Ishikawa (cell line): ENCODE measurements around the gene EPPIN.

Source experiments
- CEBPB ChIP-seq: IDR thresholded peaks from 2 replicates; pipeline ENCODE4 v1.6.1; 2012
- CREB1 ChIP-seq: IDR thresholded peaks from 2 replicates; pipeline ENCODE4 v1.6.1; 2012; ENCODE audit warnings: low read depth
- EGR1 ChIP-seq: IDR thresholded peaks from 2 replicates; pipeline ENCODE4 v1.6.1; 2012
- EP300 ChIP-seq: IDR thresholded peaks from 2 replicates; pipeline ENCODE4 v1.6.1; 2012; ENCODE audit warnings: borderline replicate concordance
- FOXM1 ChIP-seq: IDR thresholded peaks from 2 replicates; pipeline ENCODE4 v1.6.1; 2012; ENCODE audit warnings: low read depth, borderline replicate concordance
- NFIC ChIP-seq: IDR thresholded peaks from 2 replicates; pipeline ENCODE4 v1.6.1; 2012
- RAD21 ChIP-seq: IDR thresholded peaks from 2 replicates; pipeline ENCODE4 v1.6.1; 2012; ENCODE audit warnings: low read depth
- TAF1 ChIP-seq: IDR thresholded peaks from 2 replicates; pipeline ENCODE4 v1.6.1; 2012; ENCODE audit warnings: low read depth, mild to moderate bottlenecking
- TCF12 ChIP-seq: IDR thresholded peaks from 2 replicates; pipeline ENCODE4 v1.6.1; 2012; ENCODE audit warnings: low read depth
- TEAD4 ChIP-seq: IDR thresholded peaks from 2 replicates; pipeline ENCODE4 v1.6.1; 2012
- YY1 ChIP-seq: IDR thresholded peaks from 2 replicates; pipeline ENCODE4 v1.6.1; 2012; ENCODE audit warnings: low read depth
- ZBTB7A ChIP-seq: IDR thresholded peaks from 2 replicates; pipeline ENCODE4 v1.6.1; 2012; ENCODE audit warnings: low read depth
- TF ChIP-seq, protein P1 (sequence below): IDR thresholded peaks from 2 replicates; pipeline ENCODE4 v1.6.1; 2012
- TF ChIP-seq, protein P2 (sequence below): IDR thresholded peaks from 2 replicates; pipeline ENCODE4 v1.6.1; 2012
- TF ChIP-seq, protein P3 (sequence below): IDR thresholded peaks from 2 replicates; pipeline ENCODE4 v1.6.1; 2012; ENCODE audit warnings: low read depth, mild to moderate bottlenecking

EPPIN gene

DNA sequence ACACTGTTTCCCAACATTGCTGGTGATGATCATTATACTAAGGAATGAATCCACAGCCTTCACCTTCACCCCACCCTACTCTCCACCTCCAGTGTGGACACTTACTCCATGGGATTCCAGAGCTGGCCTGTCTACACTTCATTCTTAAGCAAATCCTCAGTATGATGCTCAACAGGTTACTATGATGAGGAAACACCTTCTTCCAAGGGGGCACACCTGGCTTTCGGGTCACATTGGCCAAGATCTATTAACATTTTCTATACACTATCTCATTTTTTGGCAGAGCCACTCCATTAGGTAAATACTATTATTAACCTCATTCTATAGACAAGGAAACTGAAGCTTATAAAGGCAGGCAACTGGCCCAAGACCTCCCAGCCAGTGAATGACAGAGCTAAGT is 8.0 kb upstream of the EPPIN start:
- TF ChIP-seq, protein P1, sequence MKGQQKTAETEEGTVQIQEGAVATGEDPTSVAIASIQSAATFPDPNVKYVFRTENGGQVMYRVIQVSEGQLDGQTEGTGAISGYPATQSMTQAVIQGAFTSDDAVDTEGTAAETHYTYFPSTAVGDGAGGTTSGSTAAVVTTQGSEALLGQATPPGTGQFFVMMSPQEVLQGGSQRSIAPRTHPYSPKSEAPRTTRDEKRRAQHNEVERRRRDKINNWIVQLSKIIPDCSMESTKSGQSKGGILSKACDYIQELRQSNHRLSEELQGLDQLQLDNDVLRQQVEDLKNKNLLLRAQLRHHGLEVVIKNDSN = no peak
- TF ChIP-seq CREB1 (no peak), EGR1 (no peak), TAF1 (no peak), RAD21 (no peak), NFIC (no peak), TCF12 (no peak)
- TF ChIP-seq, protein P2, sequence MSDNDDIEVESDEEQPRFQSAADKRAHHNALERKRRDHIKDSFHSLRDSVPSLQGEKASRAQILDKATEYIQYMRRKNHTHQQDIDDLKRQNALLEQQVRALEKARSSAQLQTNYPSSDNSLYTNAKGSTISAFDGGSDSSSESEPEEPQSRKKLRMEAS = no peak

DNA sequence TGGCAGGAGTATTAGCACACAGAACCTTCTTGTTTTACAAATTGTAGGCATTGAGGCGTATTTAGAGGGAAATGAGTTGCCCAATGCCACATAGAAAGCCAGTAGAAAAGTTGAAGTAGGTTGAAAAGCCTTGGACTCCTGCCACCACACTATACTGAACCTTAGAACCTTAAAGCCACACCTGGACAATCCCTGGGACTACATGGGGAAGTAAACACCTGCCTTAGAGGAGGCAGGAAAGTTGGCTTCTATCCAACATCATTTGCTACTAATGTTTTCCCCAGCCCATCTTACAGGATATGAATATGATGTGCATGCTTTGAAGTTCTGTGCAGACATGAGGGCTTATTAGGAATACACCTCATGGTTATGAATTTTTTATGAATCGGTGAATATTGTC is 5.3 kb upstream of the EPPIN start:
- TF ChIP-seq, protein P3, sequence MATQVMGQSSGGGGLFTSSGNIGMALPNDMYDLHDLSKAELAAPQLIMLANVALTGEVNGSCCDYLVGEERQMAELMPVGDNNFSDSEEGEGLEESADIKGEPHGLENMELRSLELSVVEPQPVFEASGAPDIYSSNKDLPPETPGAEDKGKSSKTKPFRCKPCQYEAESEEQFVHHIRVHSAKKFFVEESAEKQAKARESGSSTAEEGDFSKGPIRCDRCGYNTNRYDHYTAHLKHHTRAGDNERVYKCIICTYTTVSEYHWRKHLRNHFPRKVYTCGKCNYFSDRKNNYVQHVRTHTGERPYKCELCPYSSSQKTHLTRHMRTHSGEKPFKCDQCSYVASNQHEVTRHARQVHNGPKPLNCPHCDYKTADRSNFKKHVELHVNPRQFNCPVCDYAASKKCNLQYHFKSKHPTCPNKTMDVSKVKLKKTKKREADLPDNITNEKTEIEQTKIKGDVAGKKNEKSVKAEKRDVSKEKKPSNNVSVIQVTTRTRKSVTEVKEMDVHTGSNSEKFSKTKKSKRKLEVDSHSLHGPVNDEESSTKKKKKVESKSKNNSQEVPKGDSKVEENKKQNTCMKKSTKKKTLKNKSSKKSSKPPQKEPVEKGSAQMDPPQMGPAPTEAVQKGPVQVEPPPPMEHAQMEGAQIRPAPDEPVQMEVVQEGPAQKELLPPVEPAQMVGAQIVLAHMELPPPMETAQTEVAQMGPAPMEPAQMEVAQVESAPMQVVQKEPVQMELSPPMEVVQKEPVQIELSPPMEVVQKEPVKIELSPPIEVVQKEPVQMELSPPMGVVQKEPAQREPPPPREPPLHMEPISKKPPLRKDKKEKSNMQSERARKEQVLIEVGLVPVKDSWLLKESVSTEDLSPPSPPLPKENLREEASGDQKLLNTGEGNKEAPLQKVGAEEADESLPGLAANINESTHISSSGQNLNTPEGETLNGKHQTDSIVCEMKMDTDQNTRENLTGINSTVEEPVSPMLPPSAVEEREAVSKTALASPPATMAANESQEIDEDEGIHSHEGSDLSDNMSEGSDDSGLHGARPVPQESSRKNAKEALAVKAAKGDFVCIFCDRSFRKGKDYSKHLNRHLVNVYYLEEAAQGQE = no peak

DNA sequence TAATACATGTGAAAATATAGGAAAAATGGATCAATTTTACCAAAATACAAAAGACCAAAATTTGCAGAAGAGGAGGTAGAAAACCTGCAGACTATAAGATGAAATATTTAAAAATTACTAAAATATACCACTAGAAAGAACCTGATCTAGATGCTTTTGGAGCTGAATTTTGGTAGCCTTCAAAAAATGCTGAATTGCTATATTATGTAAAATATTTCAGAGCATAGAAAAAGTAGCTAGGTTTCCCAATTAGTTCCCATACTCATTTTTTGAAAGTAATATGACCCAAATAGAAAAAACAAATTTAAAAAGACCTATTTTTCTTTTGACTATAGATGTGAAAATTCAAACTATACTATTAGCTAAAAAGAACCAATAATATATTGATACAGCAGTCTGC is 3.6 kb upstream of the EPPIN start:
- no peak for TF ChIP-seq EP300
- TF ChIP-seq, protein P2 = no peak
- TF ChIP-seq CEBPB = no peak
- TF ChIP-seq FOXM1 = no peak
- no peak for TF ChIP-seq TAF1
- no peak for TF ChIP-seq RAD21
- no peak for TF ChIP-seq TCF12
- TF ChIP-seq TEAD4 = no peak
- no peak for TF ChIP-seq ZBTB7A
- TF ChIP-seq, protein P3 = no peak
- TF ChIP-seq NFIC = no peak

DNA sequence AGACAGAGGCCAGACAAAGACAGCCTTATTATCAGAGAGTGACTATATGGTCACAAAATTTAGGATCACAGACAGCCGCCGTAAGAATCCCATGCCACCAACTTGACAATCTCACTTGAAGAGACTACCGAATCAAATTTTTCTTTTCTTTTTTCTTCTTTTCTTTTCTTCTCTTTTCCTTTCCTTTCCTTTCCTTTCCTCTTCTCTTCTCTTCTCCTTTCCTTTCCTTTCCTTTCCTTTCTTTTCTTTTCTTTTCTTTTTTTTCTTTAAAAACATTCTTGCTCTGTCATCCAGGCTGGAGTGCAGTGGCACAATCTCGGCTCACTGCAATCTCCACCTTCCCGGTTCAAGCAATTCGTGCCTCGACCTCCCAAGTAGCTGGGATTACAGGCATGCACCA is 1.2 kb upstream of the EPPIN start:
- TF ChIP-seq, protein P2 = no peak

DNA sequence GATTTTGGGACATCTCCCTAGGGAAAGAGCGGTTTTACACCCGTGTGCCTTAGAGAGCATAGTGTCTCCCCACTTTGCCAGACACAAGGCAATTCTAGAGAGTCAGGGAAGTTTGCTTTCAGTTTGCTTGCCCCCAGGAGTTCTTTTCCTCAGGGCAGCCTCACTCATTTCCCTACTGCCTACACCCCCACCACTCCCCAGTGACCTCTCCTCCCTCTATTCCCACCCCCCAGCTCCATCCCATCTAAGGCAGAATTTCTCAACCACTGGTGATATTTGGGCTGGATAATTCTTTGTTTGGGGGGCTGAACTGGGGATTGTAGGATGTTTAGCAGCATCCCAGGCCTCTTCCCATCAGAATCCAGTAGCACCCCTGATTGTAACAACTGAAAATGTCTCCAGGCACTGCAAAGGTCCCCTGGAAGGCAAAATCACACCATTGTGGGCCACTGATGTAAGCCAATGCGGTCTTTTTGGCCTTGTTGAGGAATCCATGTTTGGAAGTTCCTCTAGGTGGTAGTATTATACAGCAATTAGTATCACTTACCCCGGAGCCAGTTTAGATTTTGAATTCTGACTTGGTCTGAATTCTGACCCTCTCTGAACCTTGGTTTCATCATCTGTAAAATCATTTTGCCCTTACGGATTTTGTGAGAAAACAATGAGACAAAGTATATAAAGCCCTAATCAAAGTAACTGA is 1.3 kb downstream of the EPPIN start:
- no peak for TF ChIP-seq YY1
- TF ChIP-seq RAD21 = peak; percentile 71
- no peak for TF ChIP-seq TAF1
- no peak for TF ChIP-seq TEAD4
- no peak for TF ChIP-seq EP300

DNA sequence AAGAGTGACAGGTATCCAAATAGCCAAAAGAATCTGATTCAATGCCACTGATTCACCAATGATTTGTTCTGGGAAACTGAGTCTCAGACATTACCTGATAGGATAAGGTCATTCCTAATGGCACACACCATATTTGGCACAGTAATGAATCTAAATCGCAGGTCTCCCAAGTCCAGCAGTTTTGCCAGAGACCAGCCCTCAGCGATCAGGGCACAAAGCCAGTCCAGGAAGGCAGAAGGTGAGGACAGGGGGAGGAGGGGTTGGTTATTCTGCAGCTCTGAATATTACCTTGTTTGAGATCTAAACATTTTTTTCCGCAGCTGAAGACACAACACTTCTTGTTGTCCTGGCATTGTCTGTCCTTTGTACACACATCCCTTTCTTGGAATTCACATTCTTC is 1.9 kb downstream of the EPPIN start:
- TF ChIP-seq, protein P2 = no peak
- TF ChIP-seq EP300 (no peak), FOXM1 (no peak), CEBPB (no peak), EGR1 (no peak), NFIC (no peak)

DNA sequence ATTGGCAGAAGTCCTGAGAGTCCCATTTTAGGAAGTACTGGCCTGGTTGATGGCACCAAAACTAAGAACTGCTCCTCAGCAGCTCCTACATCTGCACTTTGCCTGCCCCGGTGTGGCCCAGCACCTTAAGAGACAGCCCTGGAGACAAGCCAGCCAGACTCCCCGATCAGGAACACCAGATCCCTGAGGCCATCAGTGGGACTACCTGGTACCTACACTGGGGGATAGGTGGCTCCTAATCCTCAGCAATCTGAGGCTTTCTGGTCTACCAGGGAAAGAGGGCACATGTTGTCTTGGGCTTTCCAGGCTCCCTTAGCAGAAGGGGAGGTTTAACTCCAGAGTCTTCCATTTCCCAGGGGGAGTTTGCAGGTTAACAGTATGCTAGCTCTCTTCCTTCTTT is 7.8 kb downstream of the EPPIN start, which contains the start of gene WFDC6:
Gene WFDC6 (minus strand): TSS at position 101 of the 400 bp plus-strand sequence. CDS start 75 bp downstream, at position 26.
- TF ChIP-seq ZBTB7A (no peak), EP300 (no peak), CREB1 (no peak), CEBPB (no peak), NFIC (no peak), FOXM1 (no peak), EGR1 (no peak), TCF12 (no peak), TEAD4 (no peak), RAD21 (no peak)
- TF ChIP-seq, protein P2 = no peak
- TF ChIP-seq, protein P1 = no peak
